ENCODE measurements around the gene AOPEP.

GRCh38 chr9:95111716-95112115, 385.2 kb downstream of the AOPEP start:
- TF ChIP-seq CTCF (IDR thresholded peaks at IDR 0.05), result no peak
- TF ChIP-seq POLR2A (IDR thresholded peaks at IDR 0.05), result no peak

Data from heart left ventricle (tissue), 13 donors.